Left forelimb (tissue), 1 donor: Measurements from ENCODE around the gene RHBDD3.

ENCODE experiments used
- DNase-seq: peaks from one replicate; pipeline ENCODE4 v3.0.0-alpha.2; 2018; ENCODE audit warnings: low spot score

Gene RHBDD3

GRCh38 chr22:29306175-29306834, 38.5 kb upstream of the RHBDD3 start, which contains the start of gene GAS2L1:
Gene GAS2L1, plus strand, starts transcription at chr22:29306650. Its CDS starts 1,456 bp downstream, at chr22:29308106.
- peak; percentile 91 for DNase-seq

GRCh38 chr22:29305836-29306174, 38.0 kb upstream of the RHBDD3 start:
- no peak for DNase-seq

- DNase-seq = no peak
These were observed 35.1 kb upstream of the RHBDD3 start for GRCh38 chr22:29302681-29303465.

GRCh38 chr22:29302402-29302680, 34.6 kb upstream of the RHBDD3 start:
- no peak for DNase-seq

- DNase-seq = no peak
These were observed 34.1 kb upstream of the RHBDD3 start for GRCh38 chr22:29301716-29302401.

- no peak for DNase-seq
These were observed 33.2 kb upstream of the RHBDD3 start for GRCh38 chr22:29300807-29301601.

GRCh38 chr22:29300467-29300806, 32.7 kb upstream of the RHBDD3 start:
- DNase-seq = no peak

- DNase-seq = no peak
These were observed 31.5 kb upstream of the RHBDD3 start for GRCh38 chr22:29299136-29299900.

GRCh38 chr22:29298641-29299040, 30.9 kb upstream of the RHBDD3 start:
- no peak for DNase-seq

GRCh38 chr22:29292379-29292778, 24.6 kb upstream of the RHBDD3 start:
- no peak for DNase-seq

GRCh38 chr22:29291215-29291614, 23.4 kb upstream of the RHBDD3 start:
- DNase-seq = no peak

- no peak for DNase-seq
These were observed 22.3 kb upstream of the RHBDD3 start for GRCh38 chr22:29290061-29290460.

- no peak for DNase-seq
These were observed 21.1 kb upstream of the RHBDD3 start for GRCh38 chr22:29288837-29289236.

GRCh38 chr22:29284196-29284595, 16.4 kb upstream of the RHBDD3 start:
- no peak for DNase-seq

- DNase-seq = no peak
These were observed 10.1 kb upstream of the RHBDD3 start for GRCh38 chr22:29277927-29278326.

- no peak for DNase-seq
These were observed 8.2 kb upstream of the RHBDD3 start for GRCh38 chr22:29275819-29276565.

GRCh38 chr22:29275167-29275566, 7.4 kb upstream of the RHBDD3 start:
- no peak for DNase-seq

GRCh38 chr22:29272624-29273023, 4.8 kb upstream of the RHBDD3 start:
- no peak for DNase-seq

GRCh38 chr22:29270475-29271271, 2.9 kb upstream of the RHBDD3 start:
- no peak for DNase-seq
